GF-D8 (cell line): ENCODE data around the gene ASCC3.
"Not testable (repeated sequence)": the region's sequence is repeated elsewhere in the genome, so short reads cannot be mapped to it uniquely, and the experiment has no call there.

Experiments used
- DNase-seq: peaks from one replicate; lab custom pipeline; 2025; lab: John Stamatoyannopoulos, UW

The ASCC3 gene, protein sequence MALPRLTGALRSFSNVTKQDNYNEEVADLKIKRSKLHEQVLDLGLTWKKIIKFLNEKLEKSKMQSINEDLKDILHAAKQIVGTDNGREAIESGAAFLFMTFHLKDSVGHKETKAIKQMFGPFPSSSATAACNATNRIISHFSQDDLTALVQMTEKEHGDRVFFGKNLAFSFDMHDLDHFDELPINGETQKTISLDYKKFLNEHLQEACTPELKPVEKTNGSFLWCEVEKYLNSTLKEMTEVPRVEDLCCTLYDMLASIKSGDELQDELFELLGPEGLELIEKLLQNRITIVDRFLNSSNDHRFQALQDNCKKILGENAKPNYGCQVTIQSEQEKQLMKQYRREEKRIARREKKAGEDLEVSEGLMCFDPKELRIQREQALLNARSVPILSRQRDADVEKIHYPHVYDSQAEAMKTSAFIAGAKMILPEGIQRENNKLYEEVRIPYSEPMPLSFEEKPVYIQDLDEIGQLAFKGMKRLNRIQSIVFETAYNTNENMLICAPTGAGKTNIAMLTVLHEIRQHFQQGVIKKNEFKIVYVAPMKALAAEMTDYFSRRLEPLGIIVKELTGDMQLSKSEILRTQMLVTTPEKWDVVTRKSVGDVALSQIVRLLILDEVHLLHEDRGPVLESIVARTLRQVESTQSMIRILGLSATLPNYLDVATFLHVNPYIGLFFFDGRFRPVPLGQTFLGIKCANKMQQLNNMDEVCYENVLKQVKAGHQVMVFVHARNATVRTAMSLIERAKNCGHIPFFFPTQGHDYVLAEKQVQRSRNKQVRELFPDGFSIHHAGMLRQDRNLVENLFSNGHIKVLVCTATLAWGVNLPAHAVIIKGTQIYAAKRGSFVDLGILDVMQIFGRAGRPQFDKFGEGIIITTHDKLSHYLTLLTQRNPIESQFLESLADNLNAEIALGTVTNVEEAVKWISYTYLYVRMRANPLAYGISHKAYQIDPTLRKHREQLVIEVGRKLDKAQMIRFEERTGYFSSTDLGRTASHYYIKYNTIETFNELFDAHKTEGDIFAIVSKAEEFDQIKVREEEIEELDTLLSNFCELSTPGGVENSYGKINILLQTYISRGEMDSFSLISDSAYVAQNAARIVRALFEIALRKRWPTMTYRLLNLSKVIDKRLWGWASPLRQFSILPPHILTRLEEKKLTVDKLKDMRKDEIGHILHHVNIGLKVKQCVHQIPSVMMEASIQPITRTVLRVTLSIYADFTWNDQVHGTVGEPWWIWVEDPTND (N-terminal part only)

DNA sequence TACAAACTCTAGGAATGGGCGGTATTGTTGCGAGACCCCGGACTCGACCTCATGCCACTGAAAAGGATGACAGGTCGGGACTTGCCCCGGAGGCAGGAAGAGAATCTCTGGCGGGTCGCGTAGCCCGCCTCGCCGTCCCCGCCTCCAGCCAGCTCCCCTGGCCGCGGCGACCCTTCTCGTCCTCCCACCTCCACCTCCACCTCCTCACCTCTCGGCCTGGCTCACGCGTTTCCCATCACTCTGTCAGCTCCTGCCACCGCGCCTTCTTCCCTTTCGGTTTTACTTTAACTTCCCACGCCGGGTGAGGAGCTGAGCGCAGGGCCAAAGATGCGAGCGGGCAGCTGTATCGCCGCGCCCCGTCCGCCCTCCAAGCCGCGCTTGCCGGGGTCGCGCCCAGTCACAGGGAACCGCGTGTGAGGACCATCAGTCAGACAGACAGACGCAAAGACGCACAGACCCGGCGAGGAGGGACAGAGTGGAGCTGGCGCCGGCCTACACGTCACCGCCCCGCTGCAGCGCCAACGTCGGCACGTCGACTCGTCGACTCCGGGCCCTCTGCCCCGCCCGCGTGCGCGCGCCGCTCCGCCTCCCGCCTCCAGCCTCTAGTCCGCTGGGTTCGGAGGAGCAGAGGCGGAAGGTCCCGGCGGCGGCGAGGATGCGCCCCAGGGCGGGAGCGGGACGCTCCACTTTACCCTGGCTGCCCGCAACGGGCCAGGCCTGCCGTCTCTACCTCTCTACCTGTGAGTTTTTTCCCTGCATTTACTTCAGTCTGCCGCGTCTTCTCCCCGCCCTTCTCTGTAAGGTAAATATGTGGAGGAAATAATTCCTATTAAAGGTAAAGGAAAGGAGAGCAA, at the start of gene ASCC3:
TSS of gene ASCC3 (minus strand) at position 477 of the 854 bp plus-strand sequence. CDS start 13,332 bp downstream, outside the sequence.
- peak; percentile 80 for DNase-seq

DNA sequence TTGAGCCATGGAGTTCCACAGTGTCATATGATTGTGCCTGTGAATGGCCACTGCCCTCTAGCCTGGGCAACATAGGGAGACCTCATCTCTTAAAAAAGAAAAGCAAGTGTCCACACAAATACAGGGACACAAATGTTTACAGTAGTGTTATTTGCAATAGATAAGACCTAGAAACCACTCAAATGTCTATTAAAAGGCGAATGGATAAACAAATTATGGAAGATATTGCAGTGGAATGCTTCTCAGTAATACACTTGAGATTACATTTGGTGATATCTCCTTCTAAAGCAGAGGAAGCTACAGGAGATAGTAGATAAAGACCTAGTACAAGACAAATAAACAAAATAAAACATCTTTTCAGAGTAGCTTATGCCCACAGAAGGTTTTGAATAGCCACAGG, 44.6 kb upstream of the ASCC3 start:
- no peak for DNase-seq

DNA sequence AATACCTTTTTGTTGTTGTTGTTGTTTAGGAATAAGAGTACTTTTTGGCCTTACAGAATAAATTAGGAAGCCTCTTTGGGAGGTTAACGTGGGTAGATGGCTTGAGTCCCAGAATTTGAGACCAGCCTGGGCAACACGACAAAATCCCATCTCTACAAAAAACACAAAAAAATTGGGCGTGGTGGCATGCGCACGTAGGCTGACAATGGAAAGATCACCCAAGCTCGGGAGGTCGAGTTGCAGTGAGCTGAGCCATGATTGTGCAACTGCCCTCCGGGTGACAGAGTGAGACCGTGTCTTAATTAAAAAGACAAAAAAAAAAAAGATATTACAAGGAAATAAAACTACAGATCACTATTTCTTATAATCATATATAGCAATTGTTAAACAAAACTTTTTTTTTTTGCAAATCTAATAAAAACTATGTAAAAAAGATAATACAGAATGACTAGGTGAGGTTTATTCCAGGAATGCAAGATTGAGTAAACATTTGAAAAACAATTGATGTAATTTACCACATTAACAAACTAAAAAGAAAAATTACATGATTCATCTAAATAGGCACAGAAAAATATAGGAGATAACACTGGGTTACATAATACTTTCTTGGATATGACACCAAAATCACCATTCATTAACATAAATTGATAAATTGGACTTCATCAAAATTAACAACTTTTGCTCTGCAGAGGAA, 43.6 kb upstream of the ASCC3 start:
- DNase-seq: no peak

DNA sequence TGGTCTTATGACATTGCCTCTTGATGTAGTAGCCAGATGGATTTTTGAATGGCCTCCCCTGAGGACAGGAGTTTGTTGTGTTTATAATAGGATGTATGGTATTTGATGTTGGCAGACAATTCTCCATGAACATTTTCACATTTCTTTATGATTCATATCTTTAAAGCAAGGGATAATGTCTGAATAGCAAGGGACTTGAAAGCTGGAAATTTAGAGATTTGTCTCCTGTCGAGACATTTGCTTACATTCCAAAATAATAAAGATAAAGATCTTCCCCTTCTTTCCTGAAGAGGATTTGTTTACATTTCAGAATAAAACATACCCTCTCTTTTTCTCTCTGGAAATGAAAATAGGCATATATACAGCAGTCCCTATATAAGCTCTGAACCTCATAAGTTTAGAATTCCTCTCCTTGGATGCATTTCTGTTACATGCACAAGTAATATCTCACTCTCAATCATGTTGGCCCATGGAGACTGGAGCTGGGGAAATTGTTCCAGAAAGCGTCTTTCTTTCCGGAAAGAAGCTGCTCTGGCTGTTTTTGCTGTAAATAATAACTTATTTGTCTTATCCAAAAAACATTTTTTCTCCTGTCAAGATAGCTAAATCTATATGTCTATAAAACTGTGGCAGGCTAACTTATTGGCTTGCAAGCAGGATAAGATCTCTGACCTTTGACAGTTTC, 42.5 kb upstream of the ASCC3 start:
- DNase-seq: no peak

DNA sequence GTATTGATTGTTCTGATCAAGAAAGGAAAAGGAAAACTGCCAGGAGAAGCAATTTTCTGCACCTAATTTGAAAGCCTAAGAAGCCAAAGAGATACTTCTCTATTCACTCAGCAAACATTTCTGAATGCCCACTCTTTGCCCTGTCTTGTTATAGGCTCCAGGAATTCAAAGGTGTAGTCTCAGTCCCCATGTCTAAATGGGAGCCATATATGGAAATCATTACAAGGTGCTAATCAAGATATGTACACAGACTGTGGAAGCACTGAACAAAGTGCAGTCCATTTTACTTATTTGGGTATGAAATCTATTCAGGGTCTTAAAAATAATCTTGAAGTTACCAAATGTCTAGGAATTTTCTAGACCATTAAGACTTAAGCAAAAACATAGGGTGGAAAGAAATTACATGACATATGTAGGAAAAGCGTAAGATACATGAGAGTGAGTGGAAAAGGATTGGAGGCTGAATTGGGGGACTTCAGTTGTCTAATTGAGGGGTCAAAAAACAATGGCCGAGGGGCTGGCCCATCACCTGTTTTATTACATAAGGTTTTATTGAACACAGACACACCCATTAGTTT, 39.0 kb upstream of the ASCC3 start:
- DNase-seq: no peak

DNA sequence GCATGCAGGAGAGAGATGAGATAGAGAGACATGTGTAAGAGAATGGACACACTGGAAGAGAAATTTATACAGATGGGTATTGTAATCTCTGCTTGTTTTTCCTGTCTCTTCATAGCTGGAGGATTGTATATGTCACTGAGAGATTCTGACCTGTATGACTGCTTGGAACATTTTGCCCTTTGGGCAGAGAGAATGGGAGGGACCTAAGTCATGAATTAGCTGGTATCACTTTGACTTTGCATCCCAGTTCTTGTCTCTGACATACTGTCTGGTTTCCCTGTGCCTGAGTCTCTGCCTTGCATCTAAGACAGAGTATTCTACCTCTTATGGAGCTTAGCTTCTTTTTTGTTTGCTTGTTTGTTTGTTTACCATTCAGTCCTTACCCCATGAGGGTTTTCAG, 37.0 kb upstream of the ASCC3 start:
- no peak for DNase-seq

DNA sequence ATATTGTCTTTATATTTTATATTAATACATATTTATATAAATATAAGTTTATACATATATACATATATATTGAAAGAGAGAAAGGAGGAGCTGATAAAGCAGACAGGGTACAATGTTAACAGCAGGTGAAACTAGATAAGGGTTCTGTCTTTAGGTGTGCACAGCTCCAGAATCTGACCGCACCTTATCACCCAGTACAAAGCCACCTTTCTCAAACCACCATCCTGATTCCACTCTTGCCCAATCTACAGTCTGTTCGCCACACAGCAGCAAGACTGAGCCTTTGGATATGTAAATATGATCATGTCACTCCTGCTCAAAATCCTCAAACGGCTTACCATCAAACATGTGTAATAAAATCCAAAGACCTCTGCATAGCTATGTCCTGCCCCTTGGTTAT, 34.7 kb upstream of the ASCC3 start:
- no peak for DNase-seq

DNA sequence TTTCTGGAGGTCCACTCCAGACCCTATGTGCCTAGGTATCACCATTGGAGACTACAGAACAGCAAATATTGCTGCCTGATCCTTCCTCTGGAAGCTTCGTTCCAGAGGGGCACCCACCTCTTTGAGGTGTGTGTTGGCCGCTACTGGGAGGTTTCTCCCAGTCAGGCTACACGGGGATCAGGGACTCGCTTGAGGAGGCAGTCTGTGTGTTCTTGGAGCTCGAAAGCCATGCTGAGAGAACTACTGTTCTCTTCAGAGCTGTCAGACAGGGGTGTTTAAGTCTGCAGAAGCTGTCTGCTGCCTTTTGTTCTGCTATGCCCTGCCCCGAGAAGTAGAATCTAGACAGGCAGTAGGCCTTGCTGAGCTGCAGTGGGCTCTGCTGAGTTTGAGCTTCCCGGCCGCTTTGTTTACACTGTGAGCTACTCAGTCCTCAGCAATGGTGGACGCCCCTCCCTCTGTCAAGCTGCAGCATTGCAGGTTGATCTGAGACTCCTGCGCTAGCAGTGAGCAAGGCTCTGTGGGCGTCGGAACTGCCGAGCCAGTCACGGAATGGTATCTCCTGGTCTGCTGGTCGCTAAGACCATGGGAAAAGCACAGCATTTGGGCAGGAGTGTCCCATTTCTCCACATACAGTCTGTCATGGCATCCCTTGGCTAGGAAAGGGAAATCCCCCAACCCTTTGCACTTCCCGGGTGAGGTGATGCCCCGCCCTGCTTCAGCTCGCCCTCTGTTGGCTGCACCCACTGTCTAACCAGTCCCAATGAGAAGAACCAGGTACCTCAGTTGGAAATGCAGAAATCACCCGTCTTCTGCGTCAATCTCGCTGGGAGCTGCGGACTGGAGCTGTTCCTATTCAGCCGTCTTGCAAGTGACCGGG, 32.5 kb upstream of the ASCC3 start:
- DNase-seq: no peak

DNA sequence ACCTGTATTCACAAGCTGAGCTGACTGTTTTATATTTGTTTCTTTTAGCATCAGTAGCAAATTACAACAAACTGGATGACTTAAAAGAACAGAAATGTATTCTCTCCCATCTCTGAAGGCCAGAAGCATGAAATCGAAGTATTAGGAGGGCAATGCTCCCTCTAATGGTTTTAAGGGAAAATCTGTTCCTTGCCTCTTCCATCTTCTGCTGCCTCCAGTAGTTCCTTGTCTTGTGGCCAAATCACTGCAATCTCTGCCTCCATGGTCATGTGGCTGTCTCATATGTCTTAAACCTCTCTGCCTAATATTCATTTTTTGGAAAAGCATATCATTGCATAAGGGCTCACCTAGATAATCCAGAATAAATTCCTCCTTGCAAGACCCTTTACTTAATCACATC, 25.2 kb upstream of the ASCC3 start:
- DNase-seq: no peak

DNA sequence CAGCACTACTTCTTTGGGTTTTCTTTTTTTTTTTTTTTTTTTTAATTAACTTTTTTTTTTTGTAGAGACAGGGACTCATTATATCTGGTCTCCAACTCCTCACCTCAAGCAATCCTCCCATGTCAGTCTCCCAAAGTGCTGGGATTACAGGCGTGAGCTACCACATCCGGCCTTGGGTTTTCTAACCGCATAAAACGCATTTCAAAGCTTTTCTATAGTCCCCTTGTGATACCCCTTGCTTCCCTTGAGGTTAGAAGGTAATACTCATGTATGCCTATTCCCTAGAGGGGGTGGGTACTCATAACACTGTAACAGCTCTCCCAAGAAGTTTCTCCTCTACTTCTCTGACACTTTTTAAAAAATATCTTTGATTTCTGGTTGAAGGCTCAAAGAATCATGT, 23.9 kb upstream of the ASCC3 start:
- DNase-seq: no peak

DNA sequence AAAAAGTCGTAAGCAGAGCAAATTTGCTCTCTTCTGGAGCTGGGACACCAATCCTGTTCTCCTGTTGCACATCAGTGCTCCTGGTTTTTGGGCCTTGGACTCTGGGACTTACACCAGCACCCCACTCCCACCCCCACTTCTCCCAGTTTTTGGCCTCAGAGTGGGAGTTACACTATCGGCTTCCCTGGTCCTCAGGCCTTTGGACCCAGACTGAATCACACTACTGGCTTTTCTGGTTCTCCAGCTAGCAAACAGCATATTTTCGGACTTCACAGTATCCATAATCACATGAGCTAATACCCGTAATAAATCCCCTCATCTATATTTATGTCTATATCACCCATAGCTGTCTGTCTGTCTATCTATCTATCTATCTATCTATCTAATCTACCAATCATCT, 23.2 kb upstream of the ASCC3 start:
- no peak for DNase-seq

DNA sequence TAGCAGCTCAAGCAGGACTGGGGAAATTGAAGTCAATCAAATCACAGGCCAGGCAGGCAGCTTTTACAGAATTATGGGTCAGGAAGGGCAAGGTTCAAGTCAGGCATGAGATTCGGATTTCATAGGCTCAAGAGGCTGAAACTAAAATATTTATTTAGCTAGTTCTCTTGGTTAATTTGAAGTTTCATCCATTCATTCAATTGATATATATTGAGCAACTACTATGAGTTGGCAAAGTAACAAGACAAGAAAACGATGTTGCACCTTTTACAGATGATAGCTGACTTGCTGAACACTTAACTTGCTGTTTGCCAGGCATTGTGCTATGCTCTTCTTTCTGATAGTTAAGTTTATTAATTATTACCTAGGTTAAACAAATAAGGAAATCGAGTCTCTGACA, 20.5 kb upstream of the ASCC3 start:
- DNase-seq: no peak

DNA sequence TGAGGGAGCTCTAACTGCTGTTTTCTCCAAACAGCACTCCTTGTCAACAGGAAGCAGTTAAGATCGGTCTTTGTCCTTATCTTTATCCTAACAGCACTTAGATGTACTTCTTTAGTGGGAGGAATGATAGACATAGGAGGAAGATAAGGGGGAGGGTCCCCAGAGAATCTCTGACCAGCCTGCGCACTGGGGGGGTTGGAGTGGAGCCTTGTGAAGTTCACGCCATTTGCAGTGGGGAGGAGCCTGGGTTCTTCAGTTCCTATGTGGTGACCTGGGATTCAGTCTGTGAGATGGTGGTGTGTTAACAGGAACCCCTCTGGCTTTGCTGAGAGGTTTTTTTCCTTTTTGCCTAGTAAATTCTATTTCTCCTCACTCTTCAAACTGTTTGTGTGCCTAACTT, 18.1 kb upstream of the ASCC3 start:
- DNase-seq: no peak

DNA sequence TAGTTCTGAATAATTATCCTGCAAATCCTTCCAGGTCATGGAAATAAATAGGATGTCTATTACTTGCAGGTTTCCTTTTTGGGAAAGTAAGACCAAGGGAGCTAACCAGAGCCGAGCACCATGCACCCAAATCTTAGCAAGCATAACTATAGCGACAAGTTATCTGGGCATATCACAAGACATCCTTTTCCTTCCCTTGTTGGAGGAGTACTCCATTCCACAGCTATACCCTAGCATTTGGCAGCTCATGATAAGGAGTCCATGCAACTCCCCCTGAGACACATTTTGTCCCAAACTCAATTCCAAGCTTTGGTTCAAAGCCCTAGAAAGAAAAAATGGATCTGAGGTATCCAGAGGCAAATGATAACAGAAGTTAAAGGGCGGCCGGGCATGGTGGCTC, 16.5 kb upstream of the ASCC3 start:
- no peak for DNase-seq

DNA sequence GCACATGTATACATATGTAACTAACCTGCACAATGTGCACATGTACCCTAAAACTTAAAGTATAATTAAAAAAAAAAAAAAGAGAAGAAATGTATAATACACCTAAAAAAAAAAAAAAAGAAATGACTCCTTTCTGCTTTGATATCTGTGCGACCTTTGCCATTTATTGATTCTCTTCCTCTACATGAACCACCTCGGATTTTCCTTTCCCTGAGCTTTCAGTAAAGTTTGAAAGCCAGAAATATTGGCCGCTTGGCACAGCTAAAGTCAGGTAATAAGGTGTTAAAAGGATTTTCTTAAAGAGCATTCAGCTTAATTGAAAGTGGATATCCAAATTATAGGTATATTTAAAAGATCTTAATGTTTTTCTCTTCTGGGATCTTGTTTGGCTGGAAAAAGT, 12.6 kb upstream of the ASCC3 start:
- no peak for DNase-seq

DNA sequence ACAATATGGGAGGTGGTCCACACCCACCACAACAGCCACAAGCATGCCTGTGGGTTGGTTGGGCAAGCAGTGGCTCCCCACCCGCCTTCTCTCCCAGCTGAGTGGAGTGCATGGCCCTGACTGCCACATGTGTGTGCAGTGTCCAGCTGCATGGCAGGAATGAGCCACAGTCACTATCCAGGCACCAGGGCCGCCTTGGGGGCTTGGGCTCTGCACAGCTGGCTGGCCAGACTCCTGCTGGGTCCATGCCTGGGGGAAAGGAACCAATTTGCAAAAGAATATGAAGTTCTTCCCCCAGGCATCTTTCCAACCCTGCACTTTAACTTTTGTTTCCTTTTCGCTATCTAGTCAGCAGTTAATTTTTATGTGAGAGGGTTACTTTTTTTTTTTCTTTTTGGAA, 11.6 kb upstream of the ASCC3 start:
- DNase-seq: no peak

DNA sequence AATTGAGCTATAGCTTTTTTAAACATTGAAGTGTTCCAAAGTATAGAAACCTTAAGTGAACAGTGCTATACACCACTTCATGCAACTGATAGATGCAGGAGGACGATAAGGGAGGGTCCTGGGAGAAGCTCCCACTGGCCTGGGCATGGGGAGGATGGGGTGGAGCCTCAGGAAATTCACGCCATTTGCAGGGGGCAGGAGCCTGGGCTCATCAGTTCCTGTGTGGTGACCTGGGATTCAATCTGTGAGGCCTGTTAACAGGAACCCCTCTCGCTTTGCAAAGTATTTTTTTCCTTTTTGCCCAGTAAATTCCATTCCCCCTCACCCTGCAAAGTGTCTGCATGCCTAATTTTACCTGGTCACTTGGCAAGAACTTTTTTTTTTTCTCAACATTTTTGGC, 11.0 kb upstream of the ASCC3 start:
- DNase-seq: no peak

DNA sequence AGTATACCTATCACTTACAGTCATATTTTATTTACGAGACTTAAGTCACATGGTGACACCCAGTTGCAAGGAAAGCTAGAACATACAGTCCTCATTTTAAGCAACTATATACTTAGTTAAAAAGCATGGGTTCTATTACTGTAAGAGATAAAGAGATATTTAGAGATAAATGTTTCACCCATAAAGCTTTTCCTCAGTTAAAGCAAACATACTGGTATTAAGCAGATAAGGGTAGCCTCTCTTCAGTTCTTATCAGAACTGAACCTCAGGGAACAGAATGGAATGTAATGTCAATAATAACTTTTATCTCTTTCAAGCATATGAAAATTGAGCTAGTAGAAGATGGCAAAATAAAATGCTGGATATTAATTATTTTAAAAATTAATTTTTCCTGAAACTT, 9.9 kb upstream of the ASCC3 start:
- DNase-seq: no peak

DNA sequence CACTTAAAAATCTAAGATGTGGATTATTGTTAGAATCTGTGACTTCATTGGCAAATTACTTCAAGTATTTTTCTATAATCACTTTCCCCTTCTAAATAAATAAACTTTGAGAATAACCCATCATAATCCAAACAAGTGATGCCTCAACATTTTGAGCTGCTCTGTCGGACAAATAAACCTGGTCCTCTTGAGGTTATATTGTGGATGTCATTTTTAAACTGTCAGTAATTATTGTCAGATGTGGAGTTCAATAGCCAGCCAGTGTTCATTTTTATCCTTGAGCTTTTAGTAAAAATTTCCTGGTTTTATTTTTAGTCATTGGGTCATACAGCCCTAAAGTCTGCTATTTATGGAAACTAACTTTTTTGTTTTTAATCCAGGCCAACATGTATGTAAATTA, 9.5 kb upstream of the ASCC3 start:
- not testable (repeated sequence) for DNase-seq
